ENCODE results near the gene PSMA6. TPM values are rescaled to one million over a fixed set of nuclear protein-coding genes. Genes with fewer than 3 reads are reported as not detected.

The PSMA6 gene
- total and polyA plus RNA-seq, 2 experiments from 2014 or later: 216 to 296 TPM

DNA sequence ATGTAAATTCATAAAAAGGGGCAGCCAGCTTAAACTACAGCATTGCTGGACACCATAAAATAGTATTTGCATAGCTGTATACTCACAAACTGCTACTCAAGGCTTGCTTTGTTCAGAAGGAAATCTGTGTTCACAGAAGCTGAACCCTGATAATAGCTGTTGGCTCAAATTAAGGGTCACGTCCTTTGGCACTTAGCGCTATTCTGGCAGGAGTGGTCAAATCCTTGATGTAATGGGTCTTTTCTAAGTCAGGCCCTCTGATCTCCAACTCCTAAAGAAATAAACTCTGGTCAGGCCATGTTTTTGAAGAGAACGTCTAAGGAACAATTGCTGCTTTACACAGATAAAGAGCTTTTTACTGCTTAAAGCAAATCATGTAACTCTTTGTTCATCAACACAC, 12.8 kb upstream of the PSMA6 start:
- no peak for ATAC-seq
- Mint-ChIP-seq H3K27ac (no peak overlapping the region), H3K4me3 (no peak overlapping the region), H3K4me1 (peaks cover 5% of the 10 kb centered on the region; the same call in 2 of the 3 replicates), H3K36me3 (ENCODE audit: low read depth) (peaks cover 16% of the 10 kb centered on the region), H3K27me3 (ENCODE audit: insufficient read depth, low read depth, poor library complexity) (peaks cover 6% of the 10 kb centered on the region), H3K9me3 (no peaks in the 10 kb centered on the region)
- DNase-seq (ENCODE audit: low spot score): no peak
- Histone ChIP-seq H3K4me2 (no peak overlapping the region), H3K4me3 (no peak overlapping the region), H3K36me3 (ENCODE audit: insufficient read depth) (peaks cover 7% of the 10 kb centered on the region; the same call in 1 of the 2 replicates), H3K27ac (ENCODE audit: low read depth) (no peak overlapping the region), H3K27me3 (ENCODE audit: insufficient read depth) (no peaks in the 10 kb centered on the region), H2AFZ (no peak overlapping the region), H3F3A (replicated peaks; ENCODE audit: low read depth) (no peaks in the 10 kb centered on the region; the same call in 1 of the 2 replicates), H4K20me1 (replicated peaks; ENCODE audit: insufficient read depth) (no peaks in the 10 kb centered on the region), H3K4me1 (ENCODE audit: insufficient read depth) (0 out of 2 replicates have a peak, but pooled peaks cover 5% of the 10 kb centered on the region), H3K79me2 (replicated peaks; ENCODE audit: insufficient read depth) (no peaks in the 10 kb centered on the region), H3K9me2 (ENCODE audit: insufficient read depth) (no peaks in the 10 kb centered on the region)
- TF ChIP-seq JUNB (IDR thresholded peaks at IDR 0.05; ENCODE audit: unreplicated experiment) (no peak), POLR2AphosphoS5 (IDR thresholded peaks at IDR 0.05; ENCODE audit: low read depth) (no peak), CTCF (conservative IDR thresholded peaks at IDR 0.05; ENCODE audit: low read depth in 2 of 2) (no peak), ETS1 (IDR thresholded peaks at IDR 0.05) (no peak), EZH2phosphoT487 (IDR thresholded peaks at IDR 0.05; ENCODE audit: unreplicated experiment) (no peak), EZH2 (IDR thresholded peaks at IDR 0.05; ENCODE audit: low read depth, unreplicated experiment) (no peak), STAT1 (IDR thresholded peaks at IDR 0.05; ENCODE audit: unreplicated experiment) (no peak), NANOG (IDR thresholded peaks at IDR 0.05; ENCODE audit: borderline replicate concordance) (no peak), CREB1 (CRISPR knock-in tag; IDR thresholded peaks at IDR 0.05; ENCODE audit: low read depth) (no peak), ZNF331 (CRISPR knock-in tag; IDR thresholded peaks at IDR 0.05; ENCODE audit: low read depth) (no peak), ZNF462 (CRISPR knock-in tag; IDR thresholded peaks at IDR 0.05) (no peak)
- TF ChIP-seq, protein P1, sequence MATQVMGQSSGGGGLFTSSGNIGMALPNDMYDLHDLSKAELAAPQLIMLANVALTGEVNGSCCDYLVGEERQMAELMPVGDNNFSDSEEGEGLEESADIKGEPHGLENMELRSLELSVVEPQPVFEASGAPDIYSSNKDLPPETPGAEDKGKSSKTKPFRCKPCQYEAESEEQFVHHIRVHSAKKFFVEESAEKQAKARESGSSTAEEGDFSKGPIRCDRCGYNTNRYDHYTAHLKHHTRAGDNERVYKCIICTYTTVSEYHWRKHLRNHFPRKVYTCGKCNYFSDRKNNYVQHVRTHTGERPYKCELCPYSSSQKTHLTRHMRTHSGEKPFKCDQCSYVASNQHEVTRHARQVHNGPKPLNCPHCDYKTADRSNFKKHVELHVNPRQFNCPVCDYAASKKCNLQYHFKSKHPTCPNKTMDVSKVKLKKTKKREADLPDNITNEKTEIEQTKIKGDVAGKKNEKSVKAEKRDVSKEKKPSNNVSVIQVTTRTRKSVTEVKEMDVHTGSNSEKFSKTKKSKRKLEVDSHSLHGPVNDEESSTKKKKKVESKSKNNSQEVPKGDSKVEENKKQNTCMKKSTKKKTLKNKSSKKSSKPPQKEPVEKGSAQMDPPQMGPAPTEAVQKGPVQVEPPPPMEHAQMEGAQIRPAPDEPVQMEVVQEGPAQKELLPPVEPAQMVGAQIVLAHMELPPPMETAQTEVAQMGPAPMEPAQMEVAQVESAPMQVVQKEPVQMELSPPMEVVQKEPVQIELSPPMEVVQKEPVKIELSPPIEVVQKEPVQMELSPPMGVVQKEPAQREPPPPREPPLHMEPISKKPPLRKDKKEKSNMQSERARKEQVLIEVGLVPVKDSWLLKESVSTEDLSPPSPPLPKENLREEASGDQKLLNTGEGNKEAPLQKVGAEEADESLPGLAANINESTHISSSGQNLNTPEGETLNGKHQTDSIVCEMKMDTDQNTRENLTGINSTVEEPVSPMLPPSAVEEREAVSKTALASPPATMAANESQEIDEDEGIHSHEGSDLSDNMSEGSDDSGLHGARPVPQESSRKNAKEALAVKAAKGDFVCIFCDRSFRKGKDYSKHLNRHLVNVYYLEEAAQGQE (IDR thresholded peaks at IDR 0.05; ENCODE audit: unreplicated experiment): no peak

Measured in GM23338 (cell line).